HG03066 (cell line): ENCODE data around the gene AUTS2.
"Not testable (repeated sequence)": the region's sequence is repeated elsewhere in the genome, so short reads cannot be mapped to it uniquely, and the experiment has no call there.

Experiments
- ATAC-seq: cut with Tn5 transposase; IDR thresholded peaks from one replicate; pipeline ENCODE4 v1.9.1; 2021; ENCODE audit warnings: low read depth; ENCODE audit not compliant: unreplicated experiment

Gene AUTS2

DNA sequence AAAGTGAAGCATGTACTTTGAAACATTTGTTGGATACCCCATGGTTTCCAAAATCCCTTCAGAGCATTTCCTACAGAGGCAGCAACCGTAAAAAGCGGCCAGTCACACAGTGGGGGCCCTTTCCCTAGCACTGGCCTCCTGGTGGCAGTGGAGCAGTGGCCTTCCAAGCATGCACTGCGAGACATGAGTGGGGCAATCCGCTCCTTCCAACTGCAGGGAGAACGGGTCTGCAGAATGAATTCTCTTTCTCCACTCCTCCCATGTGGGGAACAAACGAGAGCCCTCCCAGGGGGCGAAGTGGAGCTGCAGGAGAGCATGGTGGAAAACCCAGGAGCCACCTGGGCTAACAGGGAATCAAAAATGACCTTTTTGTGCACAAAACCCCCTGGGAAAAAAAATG, 990.7 kb downstream of the AUTS2 start:
- ATAC-seq: no peak

DNA sequence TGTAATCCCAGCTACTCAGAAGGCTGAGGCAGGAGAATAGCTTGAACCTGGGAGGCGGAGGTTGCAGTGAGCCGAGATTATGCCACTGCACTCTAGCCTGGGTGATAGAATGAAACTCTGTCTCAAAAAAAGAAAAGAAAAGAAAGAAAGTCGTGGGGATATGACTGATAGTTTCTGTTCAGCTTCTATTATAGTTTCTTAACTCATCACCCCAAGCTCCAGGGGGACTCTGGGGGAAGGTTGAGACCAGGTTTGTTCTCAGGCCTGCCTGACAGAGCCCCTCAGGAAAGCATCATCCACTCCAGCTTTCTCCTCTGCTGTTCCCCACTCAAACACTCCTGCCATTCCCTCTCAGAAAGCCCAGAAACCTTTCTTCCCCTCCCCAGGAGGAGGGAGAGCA, 991.3 kb downstream of the AUTS2 start:
- no peak for ATAC-seq

DNA sequence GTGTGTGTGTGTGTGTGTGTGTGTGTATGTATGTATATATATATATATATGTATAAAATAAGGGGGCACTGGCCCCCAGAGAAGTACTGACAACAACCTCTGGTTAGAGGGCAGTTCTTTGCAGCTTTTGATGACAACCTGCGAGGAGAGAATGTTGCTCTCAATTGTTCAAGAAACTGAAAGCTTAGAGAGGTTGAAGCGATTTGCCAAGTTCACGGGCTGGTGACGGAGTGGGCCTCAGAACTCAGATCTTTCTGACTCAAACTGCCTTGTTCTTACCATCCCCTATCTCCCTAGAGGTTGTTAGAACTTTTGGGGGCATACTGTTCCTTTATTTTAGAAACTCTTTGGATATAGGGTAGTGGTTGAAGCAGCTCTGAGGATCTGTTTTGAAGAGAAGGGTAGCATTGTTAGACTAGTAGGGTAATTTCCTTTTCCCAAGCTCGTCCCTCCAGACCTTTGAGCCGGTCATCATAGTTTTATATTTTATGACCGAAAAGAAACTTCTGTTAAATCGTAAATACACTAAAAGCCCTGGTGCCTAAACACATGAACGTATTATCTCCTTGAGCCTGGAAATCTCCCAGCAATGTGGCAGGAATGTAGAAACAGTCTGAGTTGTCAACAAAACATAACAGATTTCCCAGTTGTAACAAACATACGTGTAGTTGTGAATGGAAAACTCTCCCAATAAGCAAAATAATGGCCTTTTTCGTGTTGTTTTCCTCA, 992.0 kb downstream of the AUTS2 start:
- no peak for ATAC-seq

DNA sequence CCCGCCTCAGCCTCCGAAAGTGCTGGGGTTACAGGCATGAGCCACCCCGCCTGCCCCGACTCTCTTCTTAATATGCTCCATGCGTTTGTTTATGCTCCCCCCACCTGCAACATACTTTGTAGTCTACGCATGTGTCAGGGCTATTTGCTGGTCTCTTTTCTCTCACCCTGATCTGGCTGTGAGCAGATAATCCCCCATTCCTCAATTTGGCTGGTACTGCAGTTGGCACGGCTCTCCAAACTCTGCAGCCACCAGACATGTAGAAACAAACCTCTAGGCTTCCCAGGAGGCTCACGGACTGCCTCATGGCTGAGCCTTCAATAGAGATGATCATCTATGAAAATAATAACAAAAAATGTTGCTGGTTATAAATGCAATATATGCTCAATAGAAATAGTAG, 993.4 kb downstream of the AUTS2 start:
- ATAC-seq: no peak

DNA sequence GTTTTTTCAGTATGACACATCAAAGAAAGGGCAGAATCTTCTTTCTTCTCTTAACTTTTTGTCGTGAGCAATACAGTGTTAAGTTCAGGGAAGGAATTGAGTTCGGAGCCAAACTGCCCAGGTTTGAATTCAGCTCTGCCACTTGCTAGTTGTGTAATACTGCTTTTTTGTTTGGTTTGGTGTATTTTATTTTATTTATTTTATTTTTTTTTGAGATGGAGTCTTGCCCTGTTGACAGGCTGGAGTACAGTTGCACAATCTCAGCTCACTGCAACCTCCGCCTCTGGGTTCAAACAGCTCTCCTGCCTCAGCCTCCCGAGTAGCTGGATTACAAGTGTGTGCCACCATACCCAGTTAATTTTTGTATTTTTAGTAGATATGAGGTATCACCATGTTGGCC, 993.9 kb downstream of the AUTS2 start:
- no peak for ATAC-seq

DNA sequence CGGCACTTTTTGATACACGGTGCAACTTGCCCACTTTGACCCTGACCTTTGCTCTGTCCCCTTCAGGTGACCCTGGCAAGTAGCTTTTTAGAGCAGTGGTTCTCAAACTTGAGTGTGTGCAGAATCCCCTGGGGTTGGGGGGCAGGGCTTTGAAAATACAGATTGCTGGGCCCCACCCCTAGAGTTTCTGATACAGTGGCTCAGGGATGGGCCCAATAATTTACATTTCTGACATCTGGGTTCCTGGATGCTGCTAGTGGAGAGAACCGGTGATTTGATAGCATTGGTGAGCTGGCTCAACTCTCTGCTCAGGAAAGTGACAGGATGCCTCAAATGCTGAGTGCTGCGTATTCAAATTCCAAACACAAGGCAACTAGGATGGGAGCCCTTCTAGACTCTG, 995.9 kb downstream of the AUTS2 start:
- ATAC-seq: no peak

DNA sequence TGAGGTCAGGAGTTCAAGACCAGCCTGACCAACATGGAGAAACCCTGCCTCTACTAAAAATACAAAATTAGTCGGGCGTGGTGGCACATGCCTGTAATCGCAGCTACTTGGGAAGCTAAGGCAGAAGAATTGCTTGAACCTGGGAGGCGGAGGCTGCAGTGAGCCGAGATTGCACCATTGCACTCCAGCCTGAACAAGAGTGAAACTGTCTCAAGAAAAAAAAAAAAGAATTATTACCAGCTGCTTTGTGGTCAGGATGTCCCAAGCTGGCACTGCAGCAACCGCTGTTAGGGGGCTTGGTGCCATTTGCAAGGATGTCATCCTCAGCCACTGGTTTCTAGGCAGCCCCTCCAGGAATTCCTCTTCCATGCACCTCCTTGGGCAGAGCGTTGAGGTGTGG, 996.6 kb downstream of the AUTS2 start:
- not testable (repeated sequence) for ATAC-seq

DNA sequence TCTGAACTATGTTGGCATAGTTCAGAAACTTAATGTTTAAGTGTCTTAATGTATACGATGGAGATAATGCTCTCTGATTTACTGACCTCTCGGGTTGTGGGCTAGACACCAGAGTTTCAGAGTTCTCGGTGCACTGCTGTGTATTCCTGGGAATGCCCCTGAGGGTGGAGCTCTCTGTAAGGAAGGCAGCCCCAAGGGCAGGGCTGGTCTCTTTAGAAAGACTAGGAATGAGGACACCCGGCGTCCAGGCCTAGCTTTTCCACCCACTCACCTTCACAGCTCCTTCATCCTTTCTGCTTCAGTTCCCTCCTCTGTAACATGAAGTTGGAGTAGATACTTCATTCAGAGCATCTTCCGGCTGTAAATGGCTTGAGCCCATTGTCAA, 997.1 kb downstream of the AUTS2 start:
- ATAC-seq: no peak

DNA sequence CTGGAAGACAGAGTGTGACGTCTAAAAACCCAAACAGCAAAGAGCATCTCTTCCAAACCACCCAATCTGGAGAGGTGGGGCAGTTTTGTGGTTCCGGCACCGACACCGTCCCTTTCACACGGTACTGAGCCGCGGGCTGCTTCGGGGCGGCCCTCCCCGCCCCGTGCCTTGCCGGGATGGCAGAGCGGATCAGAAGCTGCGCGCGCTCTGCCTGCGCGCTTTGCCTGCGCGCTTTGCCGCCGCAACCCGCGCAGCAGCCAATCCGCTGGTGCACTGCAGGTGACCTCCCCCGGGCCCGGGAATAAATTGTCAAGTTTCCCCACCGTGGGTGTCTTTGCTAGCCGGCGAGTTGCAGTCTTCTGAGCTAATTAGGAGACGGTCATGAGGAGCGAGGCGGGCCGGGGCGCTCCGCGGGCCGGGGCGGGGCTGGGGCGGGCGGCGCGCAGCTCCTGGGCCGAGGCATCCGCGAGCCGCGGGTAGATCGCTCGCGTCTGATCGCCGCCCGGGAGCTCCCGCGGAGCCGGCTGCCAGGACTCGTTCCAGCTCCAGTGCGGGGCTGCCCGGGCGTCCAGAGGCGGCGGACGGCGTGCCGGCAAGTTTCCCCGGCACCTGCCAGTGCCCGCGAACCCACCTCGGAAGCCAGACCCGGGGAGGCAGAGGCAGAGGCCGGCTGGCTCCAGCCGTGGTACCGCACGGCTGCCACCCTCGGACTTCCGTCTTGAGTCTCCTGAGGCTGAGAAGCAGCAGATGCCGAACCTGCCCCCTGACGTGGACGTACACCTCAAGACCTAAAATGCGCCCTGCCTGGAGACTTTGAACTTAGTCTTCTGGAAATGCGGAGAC, 997.7 kb downstream of the AUTS2 start:
- ATAC-seq: no peak

DNA sequence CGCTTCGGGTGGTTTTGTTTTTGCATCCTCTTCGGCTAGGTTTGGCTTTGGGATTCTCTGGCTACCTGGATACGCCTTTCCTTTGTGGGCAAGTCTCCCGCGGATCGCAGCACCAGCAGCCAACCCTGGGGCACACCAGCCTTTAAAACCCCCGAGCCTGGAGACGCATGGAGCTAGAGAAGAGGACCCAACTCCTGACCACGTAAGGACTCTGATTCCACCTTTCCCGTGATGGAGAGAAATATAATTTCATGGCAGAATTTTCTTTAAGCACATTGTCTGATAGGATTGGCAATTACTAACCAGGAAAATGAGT, 998.3 kb downstream of the AUTS2 start:
- no peak for ATAC-seq

DNA sequence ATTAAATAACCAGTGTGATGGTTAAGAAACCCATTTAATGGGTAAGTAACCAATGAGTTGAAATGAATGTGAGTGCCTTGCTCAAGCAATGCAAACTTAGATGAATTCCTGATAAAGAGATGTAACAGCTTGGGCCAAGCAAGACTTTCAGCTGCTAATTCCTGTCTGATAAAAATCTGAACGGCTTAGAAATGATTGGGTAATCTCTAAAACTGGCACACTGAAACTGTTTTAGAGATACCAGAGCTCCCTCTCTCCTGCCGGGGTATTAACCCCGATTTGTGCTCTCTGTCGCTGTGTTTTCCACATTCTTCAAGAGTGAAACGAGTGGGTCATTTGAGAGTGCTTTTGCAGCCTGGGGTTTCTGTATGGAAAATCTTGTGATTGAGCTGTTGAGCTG, 998.8 kb downstream of the AUTS2 start:
- no peak for ATAC-seq

DNA sequence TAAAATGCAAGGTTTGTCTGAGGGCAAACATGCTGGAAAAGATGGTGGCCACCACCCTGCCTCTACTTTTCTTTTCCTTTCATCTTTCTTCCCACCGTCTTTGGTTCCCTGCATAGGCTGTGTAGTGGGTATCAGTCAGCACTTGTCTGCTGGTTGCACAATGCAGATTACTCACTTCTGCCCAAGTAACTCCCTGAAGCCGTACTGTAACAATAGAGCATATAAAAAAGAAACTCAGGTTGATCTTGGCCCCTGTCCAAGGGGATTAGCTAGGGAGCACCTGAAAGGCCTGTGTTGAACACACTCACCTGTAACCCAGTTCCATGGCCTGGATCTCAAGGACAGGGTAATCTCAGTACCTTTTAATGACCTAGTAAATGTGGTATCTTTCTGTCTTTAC, 1000.7 kb downstream of the AUTS2 start:
- ATAC-seq: no peak

DNA sequence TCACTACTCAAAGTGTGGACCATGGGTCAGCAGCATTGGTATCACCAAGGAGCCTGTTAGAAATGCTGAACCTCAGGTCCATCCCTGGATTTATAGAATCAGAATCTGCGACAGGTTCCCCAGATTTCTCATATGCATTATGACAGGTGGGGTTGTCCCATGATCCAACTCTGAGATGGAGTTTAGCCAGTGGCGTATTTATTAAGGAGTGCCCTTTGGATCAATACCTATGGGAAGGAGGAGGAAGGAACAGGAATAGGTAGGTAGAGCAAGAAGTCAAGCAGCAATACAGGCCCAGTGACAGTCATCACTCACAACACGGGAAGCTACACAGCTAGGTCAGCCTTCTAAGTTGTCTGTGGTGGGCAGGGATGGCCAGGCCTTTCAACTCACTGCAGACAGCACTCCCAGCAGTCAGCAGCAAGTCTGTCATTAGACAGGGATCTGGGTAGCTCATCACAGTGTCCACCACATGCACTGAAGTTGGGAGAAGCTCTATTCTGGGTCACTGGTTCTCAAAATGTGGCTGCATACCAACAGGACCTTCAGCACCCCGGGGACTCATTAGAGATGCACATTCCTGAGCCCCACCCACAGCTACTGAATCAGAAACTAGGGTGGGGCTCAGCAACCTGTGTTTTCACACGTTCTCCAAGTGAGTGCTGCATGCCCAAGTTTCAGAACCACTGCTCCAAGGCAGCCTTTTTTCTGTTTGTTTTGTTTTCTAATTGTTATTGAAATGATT, 1001.3 kb downstream of the AUTS2 start:
- no peak for ATAC-seq

DNA sequence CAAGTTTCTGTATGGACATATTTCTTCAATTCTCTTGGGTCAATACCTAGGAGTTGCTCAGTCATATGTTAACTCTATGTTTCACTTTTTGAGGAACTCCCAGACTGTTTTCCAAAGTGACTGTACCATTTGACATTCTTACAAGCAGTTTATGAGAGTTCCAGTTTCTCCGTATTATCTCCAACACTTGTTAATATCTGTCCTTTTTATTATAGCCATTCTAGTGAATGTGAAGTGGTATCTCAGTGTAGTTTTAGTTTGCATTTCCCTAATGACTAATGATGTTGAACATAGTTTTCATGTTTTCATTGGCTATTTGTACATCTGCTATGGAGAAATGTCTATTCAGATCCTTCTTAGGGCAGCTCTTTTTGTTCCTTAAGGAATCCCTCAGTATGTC, 1002.7 kb downstream of the AUTS2 start:
- no peak for ATAC-seq

DNA sequence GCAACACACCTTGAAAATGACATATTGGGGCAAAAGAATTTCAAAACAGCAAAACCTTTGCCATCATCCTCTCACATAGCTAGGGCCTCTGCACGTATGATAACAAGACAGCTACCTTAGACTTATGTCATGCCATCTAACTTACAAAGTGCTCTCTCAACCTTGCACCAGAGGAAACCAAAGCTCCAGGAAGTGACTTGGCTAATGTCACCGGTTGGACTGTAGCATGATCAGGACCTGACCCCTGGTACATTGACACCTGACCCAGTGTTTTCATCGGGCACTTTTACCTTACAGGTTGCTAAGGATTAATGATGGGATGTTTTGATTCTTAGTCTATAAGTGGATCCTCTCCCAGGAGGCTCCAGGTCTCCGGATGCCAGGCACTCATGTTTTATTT, 1003.8 kb downstream of the AUTS2 start:
- ATAC-seq: no peak

DNA sequence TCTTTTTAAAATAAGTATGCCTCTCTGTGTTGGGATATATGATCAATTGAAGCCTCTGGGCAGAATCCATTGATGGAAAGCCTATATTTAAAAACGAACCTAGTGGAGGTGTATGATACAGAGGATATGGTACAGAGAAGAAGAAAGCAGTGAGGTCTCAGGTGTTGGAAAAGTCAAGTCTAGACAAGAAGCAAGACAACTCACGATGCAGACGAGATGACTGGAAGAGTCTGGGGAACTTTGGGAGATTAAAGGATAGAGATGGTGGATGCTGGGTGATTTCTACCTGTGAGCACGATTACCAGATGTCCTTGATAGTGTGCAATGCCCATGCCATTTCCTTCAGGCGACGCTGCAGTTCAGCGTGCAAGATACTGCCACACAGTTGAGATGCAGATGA, 1009.0 kb downstream of the AUTS2 start:
- ATAC-seq: no peak

DNA sequence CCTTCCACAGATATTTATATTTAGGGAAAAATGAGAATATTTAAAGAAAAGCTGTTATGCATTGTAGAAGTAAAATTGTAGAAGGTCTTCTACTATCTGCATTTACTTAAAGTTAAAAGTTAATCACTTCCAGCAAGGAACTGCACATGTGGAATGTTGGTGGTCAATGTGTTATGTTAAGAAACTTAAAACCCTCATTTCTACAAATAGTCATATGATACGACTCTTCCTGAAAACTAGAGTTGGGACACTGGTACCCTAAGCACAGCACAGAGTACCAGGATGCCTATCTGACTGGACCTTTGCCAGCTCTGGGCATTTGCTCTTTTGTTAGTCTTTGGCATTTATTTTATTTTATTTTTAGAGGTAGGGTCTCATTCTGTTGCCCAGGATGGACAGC, 1009.5 kb downstream of the AUTS2 start:
- no peak for ATAC-seq

DNA sequence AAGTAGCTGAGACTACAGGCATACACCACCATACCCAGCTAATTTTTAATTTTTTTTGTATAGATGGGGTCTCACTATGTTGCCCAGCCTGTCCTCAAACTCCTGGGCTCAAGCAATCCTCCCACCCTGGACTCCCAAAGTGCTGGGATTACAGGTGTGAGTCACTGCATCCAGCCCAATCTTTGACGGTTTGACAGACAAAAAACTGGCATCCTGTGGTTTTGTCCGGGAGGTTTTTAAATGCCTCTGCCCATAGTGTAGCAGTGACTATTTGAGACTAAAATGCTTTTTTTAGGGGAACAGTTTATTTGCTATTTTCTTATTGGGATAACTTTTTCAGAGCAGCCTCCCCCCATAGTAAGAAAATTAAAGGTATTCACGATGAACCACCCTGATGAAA, 1010.0 kb downstream of the AUTS2 start:
- ATAC-seq: no peak

DNA sequence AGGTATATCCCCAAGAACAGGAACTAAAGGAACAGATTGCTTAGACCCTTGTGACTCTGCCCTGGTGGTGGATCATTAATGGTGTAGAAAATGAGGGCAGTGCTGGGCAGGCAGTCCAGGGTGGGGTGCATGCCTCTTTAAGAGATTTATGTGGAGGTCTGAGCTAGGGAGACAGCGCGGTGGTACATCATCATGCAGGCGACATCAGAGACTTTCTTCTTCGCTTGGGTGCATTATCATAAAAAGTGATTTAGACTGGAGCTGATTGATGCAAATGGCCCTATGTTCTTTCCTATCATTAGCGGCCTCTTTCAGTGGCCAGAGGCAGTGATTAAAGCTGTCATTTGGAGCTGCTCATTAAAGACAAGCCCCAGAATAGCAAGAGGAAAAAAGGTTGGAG, 1014.5 kb downstream of the AUTS2 start:
- ATAC-seq: no peak

DNA sequence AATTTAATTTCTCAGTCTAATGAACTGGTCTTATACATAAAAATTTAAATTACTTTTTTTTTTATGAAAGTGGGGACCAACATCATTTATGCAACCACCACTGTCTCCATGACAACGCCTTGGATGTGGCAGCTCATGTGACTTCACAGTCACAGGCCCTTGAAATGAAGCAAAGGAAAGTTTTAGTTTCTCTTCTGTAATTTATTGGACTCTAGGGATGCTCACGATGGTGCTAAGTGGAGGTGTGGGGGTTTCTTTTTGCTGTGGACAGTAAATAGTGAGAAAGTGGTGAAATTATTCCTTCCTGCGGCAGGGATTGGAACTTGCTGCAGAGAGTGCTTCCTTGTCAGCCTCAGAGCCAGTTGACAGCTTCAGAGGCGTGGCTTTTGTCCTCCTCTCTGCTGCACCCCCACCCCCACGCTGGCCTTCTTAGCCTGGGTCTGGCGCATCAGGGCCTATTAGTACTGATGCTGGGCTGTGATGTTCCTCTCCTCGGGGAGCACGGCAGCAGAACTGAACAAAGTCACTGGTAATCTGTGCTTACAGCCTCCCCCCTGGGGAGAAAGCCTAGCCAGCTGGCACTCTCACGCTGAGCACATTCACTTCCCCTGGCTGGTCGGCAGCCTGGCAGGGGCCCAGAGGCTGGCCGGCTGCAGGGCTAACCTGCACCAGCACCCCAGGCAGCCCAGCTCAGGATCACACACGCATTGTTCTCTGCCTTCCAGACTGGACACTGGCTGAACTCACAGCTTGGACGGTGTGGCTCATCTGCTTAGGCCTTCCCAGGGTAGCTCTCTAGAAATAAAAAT, 1016.2 kb downstream of the AUTS2 start:
- no peak for ATAC-seq

DNA sequence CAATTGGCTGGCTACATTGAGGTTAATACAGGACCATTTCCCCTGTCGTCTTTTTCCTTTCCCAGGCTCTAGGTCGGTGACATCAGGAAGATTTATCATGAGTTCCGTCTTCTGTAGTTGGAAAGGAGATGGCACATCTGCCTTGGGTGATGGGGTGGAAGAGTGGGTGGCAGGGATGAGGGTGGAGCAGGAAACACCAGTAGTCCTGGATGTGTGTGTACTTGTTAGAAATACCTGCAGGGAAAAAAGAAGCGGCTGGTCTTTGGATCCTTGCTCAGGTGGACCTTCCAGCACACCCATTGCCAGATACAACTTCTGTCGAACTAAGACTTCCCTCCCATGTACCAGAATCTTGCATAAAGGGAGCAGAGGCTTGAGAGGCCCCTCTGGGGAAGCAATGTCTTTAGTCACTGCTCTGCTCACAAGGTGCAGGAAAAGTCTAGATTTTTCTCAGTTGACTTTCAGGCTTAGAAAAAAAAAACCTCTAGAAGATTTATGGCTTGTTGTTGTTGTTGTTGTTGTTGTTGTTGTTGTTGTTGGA, 1016.9 kb downstream of the AUTS2 start:
- no peak for ATAC-seq
